H1 (cell line): ENCODE results near the gene SH3BGRL. TPM values are rescaled to one million over a fixed set of nuclear protein-coding genes. Genes with fewer than 3 reads are reported as not detected.

Experiments
- CTCF ChIA-PET: fragments of 300-600 bp; sonication (Branson Sonifier 250); formaldehyde crosslinking; loops from one replicate; lab custom pipeline; 2021; ENCODE audit not compliant: partially characterized antibody; lab: Charles Lee
- POLR2A ChIA-PET: fragments of 300-600 bp; sonication (Branson Sonifier 250); formaldehyde crosslinking; loops from one replicate; lab custom pipeline; 2021; ENCODE audit warnings: inconsistent platforms; ENCODE audit not compliant: partially characterized antibody; lab: Charles Lee
- DNase-seq, 2 experiments: peaks; one replicate each; pipeline versions ENCODE4 v3.0.0 to v3.0.0-alpha.2; 2010 to 2022; ENCODE audit warnings: low spot score in 2 of 2, low read depth in 1 of 2, mixed read lengths in 1 of 2
- FAIRE-seq: peaks from 2 replicates; lab custom pipeline; 2011; peaks lifted over from hg19 to GRCh38; lab: Jason Lieb, UNC
- H2AFZ ChIP-seq: 2 replicates; pipeline ENCODE4 v1.8.1; 2012; ENCODE audit warnings: low read length, inconsistent platforms
- H2AK5ac ChIP-seq: 2 replicates; pipeline ENCODE4 v1.6.1; 2013; ENCODE audit warnings: low read depth, low read length
- H2BK120ac ChIP-seq: replicated peaks from 2 replicates; pipeline ENCODE3; 2013; ENCODE audit warnings: low read depth, low read length, inconsistent platforms
- H2BK12ac ChIP-seq: 2 replicates; pipeline ENCODE4 v1.6.1; 2013; ENCODE audit warnings: low read depth, low read length
- H2BK15ac ChIP-seq: 2 replicates; pipeline ENCODE4 v1.6.1; 2013; ENCODE audit warnings: low read length
- H2BK20ac ChIP-seq: 2 replicates; pipeline ENCODE4 v1.6.1; 2013; ENCODE audit warnings: low read length
- H2BK5ac ChIP-seq: 2 replicates; pipeline ENCODE4 v1.6.1; 2013; ENCODE audit warnings: low read depth, low read length
- H3K14ac ChIP-seq: 2 replicates; pipeline ENCODE4 v1.6.1; 2013; ENCODE audit warnings: inconsistent platforms; ENCODE audit not compliant: insufficient read length
- H3K18ac ChIP-seq: 2 replicates; pipeline ENCODE4 v1.6.1; 2013; ENCODE audit warnings: low read length; ENCODE audit errors: extremely low read depth
- H3K23ac ChIP-seq: 2 replicates; pipeline ENCODE4 v1.6.1; 2013; ENCODE audit warnings: inconsistent platforms; ENCODE audit not compliant: insufficient read length
- H3K23me2 ChIP-seq: 2 replicates; pipeline ENCODE4 v1.6.1; 2013; ENCODE audit warnings: low read depth, low read length
- H3K27ac ChIP-seq: 2 replicates; pipeline ENCODE4 v1.6.1; 2011; ENCODE audit warnings: low read depth, low read length, inconsistent platforms
- H3K27me3 ChIP-seq, 4 experiments: replicated peaks in 1 of 4; 1 replicate in 1 of 4; 2 replicates in 3 of 4; pipeline versions ENCODE4 v1.6.1 to v1.8.1; 2011 to 2013; ENCODE audit warnings: low read length in 3 of 4, mild to moderate bottlenecking in 3 of 4, inconsistent platforms in 2 of 4, mixed read lengths in 2 of 4, moderate library complexity in 1 of 4; ENCODE audit not compliant: control insufficient read depth in 3 of 4, insufficient read depth in 3 of 4; ENCODE audit errors: extremely low read depth in 1 of 4
- H3K36me3 ChIP-seq, 4 experiments: 2 replicates each; pipeline versions ENCODE4 v1.6.1 to v1.8.1; 2011 to 2013; ENCODE audit warnings: mild to moderate bottlenecking in 4 of 4, low read length in 3 of 4, moderate library complexity in 2 of 4, control low read depth in 1 of 4, inconsistent platforms in 1 of 4; ENCODE audit not compliant: insufficient read depth in 4 of 4, control insufficient read depth in 2 of 4
- H3K4ac ChIP-seq: replicated peaks from 2 replicates; pipeline ENCODE3; 2013; ENCODE audit warnings: low read length, low read depth, mixed read lengths, inconsistent platforms; ENCODE audit not compliant: insufficient read length
- H3K4me1 ChIP-seq, 4 experiments: replicated peaks in 1 of 4; 1 replicate in 1 of 4; 2 replicates in 3 of 4; pipeline versions ENCODE4 v1.6.1 to v1.8.1; 2011 to 2013; ENCODE audit warnings: low read length in 3 of 4, inconsistent platforms in 2 of 4, mixed read lengths in 1 of 4; ENCODE audit not compliant: insufficient read depth in 4 of 4, control insufficient read depth in 3 of 4
- H3K4me2 ChIP-seq, 2 experiments: 2 replicates each; pipeline versions ENCODE4 v1.6.1 to v1.8.1; 2011 to 2013; ENCODE audit warnings: low read depth in 2 of 2, low read length in 2 of 2, control low read depth in 1 of 2, inconsistent platforms in 1 of 2, mild to moderate bottlenecking in 1 of 2; ENCODE audit not compliant: insufficient read depth in 1 of 2
- H3K4me3 ChIP-seq, 4 experiments: fragments of 200-600, 300-600 bp in 1 of 4; sonication (generic), shearing (Covaris generic), sonication (Bioruptor Twin) in 1 of 4; 2 replicates each; pipeline versions ENCODE4 v1.5.1 to v1.8.1; 2011 to 2016; ENCODE audit warnings: low read length in 4 of 4, low read depth in 3 of 4, control low read depth in 2 of 4, inconsistent platforms in 2 of 4, mild to moderate bottlenecking in 2 of 4, mixed read lengths in 1 of 4, moderate library complexity in 1 of 4; ENCODE audit not compliant: insufficient read depth in 2 of 4; ENCODE audit errors: extremely low read depth in 1 of 4
- H3K56ac ChIP-seq: replicated peaks from 2 replicates; pipeline ENCODE3; 2013; ENCODE audit warnings: low read depth, mild to moderate bottlenecking, mixed read lengths, low read length, inconsistent platforms; ENCODE audit not compliant: insufficient read length
- H3K79me1 ChIP-seq: 2 replicates; pipeline ENCODE4 v1.6.1; 2013; ENCODE audit warnings: low read depth, low read length, control low read depth
- H3K79me2 ChIP-seq, 2 experiments: 2 replicates each; pipeline versions ENCODE4 v1.6.1 to v1.8.1; 2012 to 2013; ENCODE audit warnings: low read length in 2 of 2, mild to moderate bottlenecking in 2 of 2, inconsistent platforms in 1 of 2; ENCODE audit not compliant: insufficient read depth in 2 of 2, control insufficient read depth in 1 of 2
- H3K9ac ChIP-seq, 4 experiments: replicated peaks in 1 of 4; 1 replicate in 1 of 4; 2 replicates in 3 of 4; pipeline versions ENCODE4 v1.6.1 to v1.8.1; 2011 to 2013; ENCODE audit warnings: low read depth in 3 of 4, low read length in 3 of 4, control low read depth in 2 of 4, mild to moderate bottlenecking in 2 of 4, moderate library complexity in 2 of 4, inconsistent platforms in 1 of 4; ENCODE audit errors: extremely low read depth in 1 of 4
- H3K9me3 ChIP-seq, 2 experiments: 2 replicates each; pipeline versions ENCODE4 v1.6.1 to v1.8.1; 2012 to 2013; ENCODE audit warnings: mild to moderate bottlenecking in 2 of 2, moderate library complexity in 2 of 2, control low read depth in 1 of 2, inconsistent platforms in 1 of 2, low read depth in 1 of 2, low read length in 1 of 2, mixed read lengths in 1 of 2; ENCODE audit not compliant: insufficient read depth in 2 of 2
- H4K20me1 ChIP-seq, 2 experiments: replicated peaks in 1 of 2; 2 replicates each; pipeline versions ENCODE3 to v1.8.1; 2011 to 2013; ENCODE audit warnings: inconsistent platforms in 2 of 2, low read length in 2 of 2, mild to moderate bottlenecking in 1 of 2; ENCODE audit not compliant: insufficient read depth in 2 of 2, control insufficient read depth in 1 of 2
- H4K5ac ChIP-seq: 2 replicates; pipeline ENCODE4 v1.6.1; 2013; ENCODE audit warnings: low read length, low read depth, mixed read lengths, inconsistent platforms; ENCODE audit not compliant: insufficient read length
- H4K8ac ChIP-seq: 2 replicates; pipeline ENCODE4 v1.8.0; 2013; ENCODE audit warnings: mild to moderate bottlenecking, moderate library complexity, low read length, inconsistent platforms; ENCODE audit not compliant: insufficient read depth; ENCODE audit errors: extremely low read depth
- H4K91ac ChIP-seq: replicated peaks from 2 replicates; pipeline ENCODE3; 2013; ENCODE audit warnings: low read length, mixed read lengths, inconsistent platforms; ENCODE audit not compliant: insufficient read length
- BACH1 ChIP-seq: IDR thresholded peaks from 2 replicates; pipeline ENCODE4 v1.6.1; 2012; ENCODE audit warnings: low read length, improper control_type of control experiment
- CHD2 ChIP-seq: IDR thresholded peaks from 2 replicates; pipeline ENCODE4 v1.6.1; 2012; ENCODE audit warnings: low read length, improper control_type of control experiment
- CTBP2 ChIP-seq: IDR thresholded peaks from 2 replicates; pipeline ENCODE4 v1.7.0; 2011; ENCODE audit warnings: borderline replicate concordance, mild to moderate bottlenecking, moderate library complexity, mixed read lengths, low read length; ENCODE audit not compliant: insufficient read depth, insufficient read length
- MAFK ChIP-seq: IDR thresholded peaks from 2 replicates; pipeline ENCODE4 v1.6.1; 2012; ENCODE audit warnings: low read depth, mild to moderate bottlenecking, improper control_type of control experiment, low read length
- POLR2A ChIP-seq, 2 experiments: IDR thresholded peaks; 1 replicate in 1 of 2; 2 replicates in 1 of 2; pipeline ENCODE4 v1.6.1; 2011; ENCODE audit warnings: low read depth in 2 of 2, low read length in 2 of 2, mild to moderate bottlenecking in 2 of 2; ENCODE audit errors: control extremely low read depth in 1 of 2
- WGBS, 2 experiments: shearing (Covaris generic) in 1 of 2; methylation state at CpG; one replicate each; pipeline versions ENCODE4 v1.1.6 to v1.1.7; 2013 to 2015; ENCODE audit warnings: low lambda C conversion rate in 2 of 2, mixed read lengths in 2 of 2, inconsistent platforms in 1 of 2, low coverage in 1 of 2, missing lambda C conversion rate in 1 of 2; ENCODE audit not compliant: insufficient replicate concordance in 2 of 2, insufficient coverage in 1 of 2, insufficient read length in 1 of 2; ENCODE audit errors: extremely low coverage in 1 of 2, missing lambda C conversion rate in 1 of 2; 5-methylcytosine and 5-hydroxymethylcytosine counted together
- polyA plus RNA-seq, 7 experiments: library from polyadenylated mRNA; depleted of rRNA in 3 of 7; stranded (reverse) in 5 of 7; unstranded in 2 of 7; fragments of >200 nt in 5 of 7; fragments of 200-250 nt in 2 of 7; gene quantifications; 1 replicate in 5 of 7; 2 replicates in 1 of 7; 4 replicates in 1 of 7; pipeline versions ENCODE4 v1.2.1 to v1.2.3, GENCODE V29; 2011 to 2013; ENCODE audit warnings: missing spikeins in 2 of 7, mixed read lengths in 2 of 7
- total RNA-seq: library from RNA; stranded (reverse); fragmentation: NEBNext Ultra II Directional; extraction: Animal tissue kit (Norgen Biotek cat#: 25700); gene quantifications from 2 replicates; pipeline ENCODE4 v1.2.1, GENCODE V29; 2021
- TF ChIP-seq, protein P1 (sequence below): IDR thresholded peaks from 2 replicates; pipeline ENCODE4 v1.6.1; 2012; ENCODE audit warnings: inconsistent platforms
- TF ChIP-seq, protein P2 (sequence below), 3 experiments: IDR thresholded peaks; 1 replicate in 2 of 3; 2 replicates in 1 of 3; pipeline versions ENCODE4 v1.5.1 to v1.6.1; 2011; ENCODE audit warnings: low read length in 3 of 3, mild to moderate bottlenecking in 3 of 3, inconsistent platforms in 2 of 3, low read depth in 1 of 3, moderate library complexity in 1 of 3; ENCODE audit not compliant: insufficient read depth in 1 of 3; ENCODE audit errors: control extremely low read depth in 1 of 3
- TF ChIP-seq, protein P3 (sequence below): IDR thresholded peaks from 2 replicates; pipeline ENCODE4 v1.6.1; 2011; ENCODE audit warnings: low read depth, mild to moderate bottlenecking, low read length; ENCODE audit not compliant: insufficient read depth
- TF ChIP-seq, protein P4 (sequence below): IDR thresholded peaks from 2 replicates; pipeline ENCODE4 v1.6.1; 2012; ENCODE audit warnings: inconsistent platforms

SH3BGRL gene
- total and polyA plus RNA-seq, 2 of the 8 experiments (the other 6 are each of a cell fraction or from before 2014, with no cell fraction given) = 36.3 to 49.6 TPM

DNA sequence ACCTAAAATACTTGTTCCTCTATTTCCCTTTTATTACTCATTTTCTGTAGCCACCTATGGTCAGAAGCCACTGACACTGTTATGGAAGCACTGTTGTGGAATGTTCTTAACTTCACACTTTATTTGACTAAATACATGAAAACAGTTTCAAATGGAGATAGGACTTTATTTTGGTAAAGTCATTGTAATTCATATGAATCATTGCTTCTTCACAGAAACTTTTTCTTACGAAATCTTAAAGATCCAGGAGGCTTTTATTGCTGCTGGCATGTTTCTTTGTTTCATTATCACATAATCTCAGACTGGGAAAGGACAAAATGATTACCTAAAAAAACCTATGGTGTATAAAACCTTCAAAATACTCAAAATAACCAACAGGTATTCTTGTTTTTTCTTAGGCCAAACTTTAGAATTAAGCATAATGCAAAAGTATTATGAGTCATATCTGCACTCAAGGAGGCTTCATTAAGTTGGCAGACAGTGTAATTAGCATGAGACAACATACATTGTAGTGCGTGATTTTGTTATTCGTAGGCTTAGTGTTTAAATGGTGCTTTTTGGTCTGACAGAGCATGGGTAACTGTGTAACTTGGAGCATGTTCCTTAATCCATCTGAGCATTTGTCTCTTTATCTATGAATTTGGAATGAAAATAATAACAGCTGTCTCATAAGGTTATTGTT is 58.0 kb downstream of the SH3BGRL start:
- H3K9me3 ChIP-seq = no peaks in the 10 kb centered on the region
- no peak overlapping the region for H2BK5ac ChIP-seq
- peak overlapping the region in 1 of 4 experiments; percentile 12; a peak in 1 of 8 replicates for H3K4me3 ChIP-seq
- no peak for DNase-seq
- ChIA-PET POLR2A (interaction anchor here (1.0 kb wide), 1 partner anchor 22 kb away, joined by 3 read pairs; no protein-coding TSS in a partner anchor), CTCF (no interaction called here)
- H3K4me1 ChIP-seq = peaks cover 0 to 13% (median 1%) of the 10 kb centered on the region in 4 experiments; a peak in 1 of 7 replicates
- H3K23ac ChIP-seq = no peak overlapping the region
- H2AFZ ChIP-seq = no peak overlapping the region
- H2BK12ac ChIP-seq = no peak overlapping the region
- no peak overlapping the region for H3K4ac ChIP-seq
- no peak overlapping the region for H2BK120ac ChIP-seq
- no peak overlapping the region for H3K14ac ChIP-seq
- H3K79me2 ChIP-seq = peaks cover 0 to 9% of the 10 kb centered on the region in 2 experiments; a peak in 2 of 4 replicates
- H3K9ac ChIP-seq = no peak overlapping the region
- H3K23me2 ChIP-seq = no peaks in the 10 kb centered on the region
- no peak overlapping the region for H4K8ac ChIP-seq
- no peak overlapping the region for H4K91ac ChIP-seq
- H2BK20ac ChIP-seq = no peak overlapping the region
- no peak overlapping the region for H3K18ac ChIP-seq
- H3K27ac ChIP-seq = no peak overlapping the region
- WGBS, 2 experiments = 54% methylated on average over 3 of the region's 3 CpGs; no CpG with 5 or more reads in 1 of the 2 experiments
- H2BK15ac ChIP-seq = no peak overlapping the region
- peak; percentile 84 for FAIRE-seq
- peak overlapping the region in 1 of 2 experiments; percentile 3; a peak in 2 of 4 replicates for H3K4me2 ChIP-seq
- no peak overlapping the region for H4K5ac ChIP-seq
- H3K56ac ChIP-seq = no peak overlapping the region
- H3K79me1 ChIP-seq = no peaks in the 10 kb centered on the region
- no peaks in the 10 kb centered on the region for H3K36me3 ChIP-seq
- H4K20me1 ChIP-seq = no peaks in the 10 kb centered on the region
- H3K27me3 ChIP-seq = no peaks in the 10 kb centered on the region
- H2AK5ac ChIP-seq = no peak overlapping the region
- TF ChIP-seq, protein P1, sequence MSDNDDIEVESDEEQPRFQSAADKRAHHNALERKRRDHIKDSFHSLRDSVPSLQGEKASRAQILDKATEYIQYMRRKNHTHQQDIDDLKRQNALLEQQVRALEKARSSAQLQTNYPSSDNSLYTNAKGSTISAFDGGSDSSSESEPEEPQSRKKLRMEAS = no peak
- TF ChIP-seq BACH1 (no peak), POLR2A (IDR thresholded peaks at IDR 0.05; ENCODE audit: control extremely low read depth in 1 of 2, low read depth in 2 of 2, low read length in 2 of 2) (no peak), MAFK (no peak), CHD2 (no peak), CTBP2 (no peak)
- TF ChIP-seq, protein P2, sequence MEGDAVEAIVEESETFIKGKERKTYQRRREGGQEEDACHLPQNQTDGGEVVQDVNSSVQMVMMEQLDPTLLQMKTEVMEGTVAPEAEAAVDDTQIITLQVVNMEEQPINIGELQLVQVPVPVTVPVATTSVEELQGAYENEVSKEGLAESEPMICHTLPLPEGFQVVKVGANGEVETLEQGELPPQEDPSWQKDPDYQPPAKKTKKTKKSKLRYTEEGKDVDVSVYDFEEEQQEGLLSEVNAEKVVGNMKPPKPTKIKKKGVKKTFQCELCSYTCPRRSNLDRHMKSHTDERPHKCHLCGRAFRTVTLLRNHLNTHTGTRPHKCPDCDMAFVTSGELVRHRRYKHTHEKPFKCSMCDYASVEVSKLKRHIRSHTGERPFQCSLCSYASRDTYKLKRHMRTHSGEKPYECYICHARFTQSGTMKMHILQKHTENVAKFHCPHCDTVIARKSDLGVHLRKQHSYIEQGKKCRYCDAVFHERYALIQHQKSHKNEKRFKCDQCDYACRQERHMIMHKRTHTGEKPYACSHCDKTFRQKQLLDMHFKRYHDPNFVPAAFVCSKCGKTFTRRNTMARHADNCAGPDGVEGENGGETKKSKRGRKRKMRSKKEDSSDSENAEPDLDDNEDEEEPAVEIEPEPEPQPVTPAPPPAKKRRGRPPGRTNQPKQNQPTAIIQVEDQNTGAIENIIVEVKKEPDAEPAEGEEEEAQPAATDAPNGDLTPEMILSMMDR (IDR thresholded peaks at IDR 0.05; ENCODE audit: control extremely low read depth in 1 of 3, insufficient read depth in 1 of 3, low read depth in 1 of 3, low read length in 3 of 3) = no peak
- TF ChIP-seq, protein P3, sequence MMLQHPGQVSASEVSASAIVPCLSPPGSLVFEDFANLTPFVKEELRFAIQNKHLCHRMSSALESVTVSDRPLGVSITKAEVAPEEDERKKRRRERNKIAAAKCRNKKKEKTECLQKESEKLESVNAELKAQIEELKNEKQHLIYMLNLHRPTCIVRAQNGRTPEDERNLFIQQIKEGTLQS = no peak
- TF ChIP-seq, protein P4, sequence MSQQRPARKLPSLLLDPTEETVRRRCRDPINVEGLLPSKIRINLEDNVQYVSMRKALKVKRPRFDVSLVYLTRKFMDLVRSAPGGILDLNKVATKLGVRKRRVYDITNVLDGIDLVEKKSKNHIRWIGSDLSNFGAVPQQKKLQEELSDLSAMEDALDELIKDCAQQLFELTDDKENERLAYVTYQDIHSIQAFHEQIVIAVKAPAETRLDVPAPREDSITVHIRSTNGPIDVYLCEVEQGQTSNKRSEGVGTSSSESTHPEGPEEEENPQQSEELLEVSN = no peak
